ENCODE data around the gene HCN1. TPM values are rescaled to one million over a fixed set of nuclear protein-coding genes. Genes with fewer than 3 reads are reported as not detected.
"Not testable (repeated sequence)": the region's sequence is repeated elsewhere in the genome, so short reads cannot be mapped to it uniquely, and the experiment has no call there.

Gene HCN1
- total and polyA plus RNA-seq, 7 donors, result under 0.01 to 0.71 (median 0.15) TPM; not detected in 1

GRCh38 chr5:45355189-45355992, 340.8 kb downstream of the HCN1 start:
- TF ChIP-seq EP300 (IDR thresholded peaks at IDR 0.05), result no peak
- TF ChIP-seq POLR2AphosphoS5 (IDR thresholded peaks at IDR 0.05), result no peak
- TF ChIP-seq POLR2A (IDR thresholded peaks at IDR 0.05), result no peak
- no peak for TF ChIP-seq CTCF (IDR thresholded peaks at IDR 0.05)
- Histone ChIP-seq H3K27me3 (no peaks in the 10 kb centered on the region), H3K9me3 (no peaks in the 10 kb centered on the region), H3K36me3 (no peaks in the 10 kb centered on the region), H3K4me3 (no peak overlapping the region), H3K27ac (no peak overlapping the region), H3K4me1 (no peaks in the 10 kb centered on the region)
- no peak for DNase-seq
- intact Hi-C loops (cut with DNase I), result no loop called here
- 95 to 96% methylated on average over 3 of the region's 3 CpGs for WGBS, 2 donors

GRCh38 chr5:45336464-45336863, 359.7 kb downstream of the HCN1 start:
- 82 to 86% methylated on average over 2 of the region's 2 CpGs for WGBS, 2 donors
- no peaks in the 10 kb centered on the region for H3K36me3 ChIP-seq
- intact Hi-C loops (cut with DNase I), result no loop called here
- no peaks in the 10 kb centered on the region for H3K27me3 ChIP-seq
- TF ChIP-seq CTCF (IDR thresholded peaks at IDR 0.05) (no peak), POLR2A (IDR thresholded peaks at IDR 0.05) (no peak), EP300 (IDR thresholded peaks at IDR 0.05) (no peak), POLR2AphosphoS5 (IDR thresholded peaks at IDR 0.05) (no peak)
- H3K4me1 ChIP-seq, result no peaks in the 10 kb centered on the region
- no peak overlapping the region for H3K4me3 ChIP-seq
- no peak for DNase-seq
- no peaks in the 10 kb centered on the region for H3K9me3 ChIP-seq
- no peak overlapping the region for H3K27ac ChIP-seq

- no peaks in the 10 kb centered on the region for H3K27me3 ChIP-seq
- TF ChIP-seq CTCF (IDR thresholded peaks at IDR 0.05) (no peak), EP300 (IDR thresholded peaks at IDR 0.05) (no peak), POLR2A (IDR thresholded peaks at IDR 0.05) (no peak), POLR2AphosphoS5 (IDR thresholded peaks at IDR 0.05) (no peak)
- H3K9me3 ChIP-seq, result no peaks in the 10 kb centered on the region
- intact Hi-C loops (cut with DNase I), result no loop called here
- H3K4me3 ChIP-seq, result no peak overlapping the region
- WGBS, 2 donors, result 94% methylated on average over 2 of the region's 2 CpGs
- H3K36me3 ChIP-seq, result no peaks in the 10 kb centered on the region
- H3K27ac ChIP-seq, result no peak overlapping the region
- no peaks in the 10 kb centered on the region for H3K4me1 ChIP-seq
- DNase-seq, result no peak
These were observed 360.2 kb downstream of the HCN1 start for GRCh38 chr5:45335978-45336377.

- no peak for DNase-seq
- H3K36me3 ChIP-seq, result no peaks in the 10 kb centered on the region
- H3K4me3 ChIP-seq, result no peak overlapping the region
- no peaks in the 10 kb centered on the region for H3K27me3 ChIP-seq
- intact Hi-C loops (cut with DNase I), result no loop called here
- no peak for TF ChIP-seq EP300 (IDR thresholded peaks at IDR 0.05)
- TF ChIP-seq CTCF (IDR thresholded peaks at IDR 0.05), result no peak
- TF ChIP-seq POLR2A (IDR thresholded peaks at IDR 0.05), result no peak
- TF ChIP-seq POLR2AphosphoS5 (IDR thresholded peaks at IDR 0.05), result no peak
- no peak overlapping the region for H3K27ac ChIP-seq
- H3K9me3 ChIP-seq, result no peaks in the 10 kb centered on the region
- no peaks in the 10 kb centered on the region for H3K4me1 ChIP-seq
These were observed 360.8 kb downstream of the HCN1 start for GRCh38 chr5:45335346-45335745.

DNA sequence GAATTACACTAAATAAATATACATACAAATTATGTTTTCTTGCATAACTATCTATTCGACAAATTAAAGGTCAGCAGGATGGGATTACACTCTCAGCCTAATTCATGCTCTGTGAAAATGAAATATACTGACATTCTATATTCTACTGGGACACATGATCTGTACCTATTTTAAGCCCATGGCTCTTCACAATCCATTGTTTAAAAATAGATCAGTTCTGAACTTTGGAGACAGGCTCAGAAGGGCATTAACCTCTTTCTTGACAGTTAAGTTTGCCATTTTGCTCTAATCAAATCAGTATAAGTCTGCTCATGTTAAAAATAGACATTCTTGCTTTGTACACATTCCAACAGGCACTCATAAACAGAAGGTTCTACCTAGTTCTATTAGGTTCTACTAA, 361.2 kb downstream of the HCN1 start:
- no peak overlapping the region for H3K27ac ChIP-seq
- H3K27me3 ChIP-seq, result no peaks in the 10 kb centered on the region
- no peaks in the 10 kb centered on the region for H3K36me3 ChIP-seq
- no peak overlapping the region for H3K4me3 ChIP-seq
- intact Hi-C loops (cut with DNase I), result no loop called here
- TF ChIP-seq POLR2AphosphoS5 (IDR thresholded peaks at IDR 0.05) (no peak), EP300 (IDR thresholded peaks at IDR 0.05) (no peak), POLR2A (IDR thresholded peaks at IDR 0.05) (no peak), CTCF (IDR thresholded peaks at IDR 0.05) (no peak)
- WGBS, 2 donors, result 88 to 89% methylated on average over 1 of the region's 1 CpG
- DNase-seq, result no peak
- H3K9me3 ChIP-seq, result no peaks in the 10 kb centered on the region
- no peaks in the 10 kb centered on the region for H3K4me1 ChIP-seq

- H3K27ac ChIP-seq; H3K36me3 ChIP-seq; H3K9me3 ChIP-seq; intact Hi-C loops (cut with DNase I); H3K4me1 ChIP-seq; DNase-seq; H3K27me3 ChIP-seq; H3K4me3 ChIP-seq: not testable (repeated sequence)
- 83 to 88% methylated on average over 8 of the region's 8 CpGs for WGBS, 2 donors
These were observed 383.6 kb downstream of the HCN1 start for GRCh38 chr5:45312627-45313026.

Data from sigmoid colon (tissue), 7 donors.